Stimulated activated CD8-positive, alpha-beta memory T cell treated with anti-CD3 and anti-CD28 coated beads, Interleukin-7, amount 100 ng/mL, for 24 hours (primary cell): ENCODE measurements around the gene REXO4.
"Not testable (repeated sequence)": the region's sequence is repeated elsewhere in the genome, so short reads cannot be mapped to it uniquely, and the experiment has no call there.

ENCODE experiments used
- DNase-seq: peaks from one replicate; pipeline ENCODE4 v3.0.0-alpha.2; 2020; ENCODE audit warnings: low read depth

Gene REXO4

GRCh38 chr9:133389562-133389961 lies 28.2 kb downstream of the REXO4 start:
- no peak for DNase-seq

DNA sequence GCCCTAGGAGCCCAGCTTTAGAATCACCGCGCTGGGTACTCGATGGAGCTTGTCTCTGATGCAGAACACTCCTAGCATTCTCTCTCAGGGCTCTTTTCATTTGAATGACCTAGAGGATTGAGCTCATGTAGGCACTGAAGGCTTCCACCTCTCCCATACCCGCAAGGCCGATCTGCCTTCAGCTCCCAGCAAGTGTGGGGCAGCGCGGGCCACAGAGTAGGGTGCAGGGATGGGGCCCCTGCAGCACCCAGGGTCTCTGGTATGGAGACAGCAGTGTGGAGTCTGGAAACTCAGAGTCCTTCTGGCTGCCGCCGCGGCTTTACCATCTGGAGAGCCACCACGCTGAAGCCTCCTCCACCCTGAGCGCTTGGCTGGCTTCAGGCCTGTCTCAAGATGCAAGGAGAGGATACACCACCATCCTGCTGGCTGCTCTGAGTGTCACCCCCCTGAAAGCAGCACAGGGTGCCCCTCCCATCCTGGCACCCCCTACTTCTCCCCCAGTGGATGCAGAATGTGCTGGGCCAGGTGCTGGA lies 28.7 kb downstream of the REXO4 start:
- no peak for DNase-seq

DNA sequence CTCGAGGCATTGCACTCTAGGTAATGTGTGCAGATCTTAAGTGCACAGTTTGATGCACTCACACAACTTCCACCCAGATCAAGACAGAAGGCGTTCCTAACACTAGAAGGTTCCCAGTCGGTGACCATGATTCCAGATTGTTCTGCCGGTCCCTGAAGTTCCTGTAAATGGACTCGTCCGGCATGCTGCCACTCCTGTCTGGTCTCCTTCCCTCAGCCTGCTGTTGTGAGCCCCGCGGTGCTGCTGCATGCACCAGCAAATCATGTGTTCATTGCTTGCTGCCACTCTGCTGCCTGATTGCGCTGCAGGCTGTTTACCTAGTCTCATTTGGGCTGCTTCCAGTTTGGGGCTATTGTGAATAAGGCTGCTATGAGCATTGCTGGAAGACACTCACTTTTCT lies 30.1 kb downstream of the REXO4 start:
- no peak for DNase-seq

DNA sequence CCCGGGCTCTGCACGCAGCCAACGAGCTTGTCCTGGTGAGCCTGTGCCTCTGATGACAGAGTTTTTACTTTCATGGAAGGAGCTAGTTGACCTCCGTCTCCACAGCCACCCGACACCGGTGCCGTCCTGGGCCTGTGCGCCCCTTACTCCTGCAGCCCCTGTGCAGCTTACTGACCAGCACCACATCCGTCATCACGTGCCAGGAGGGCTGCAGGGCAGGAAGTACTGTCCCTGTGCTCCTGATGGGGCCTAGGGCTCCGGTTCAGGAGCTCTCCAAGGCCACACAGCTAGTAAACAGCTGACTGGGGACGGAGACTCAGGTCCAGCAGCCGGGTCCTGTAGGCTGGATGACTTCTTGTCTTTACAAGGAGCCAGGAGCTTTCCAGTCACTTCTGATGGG lies 31.5 kb downstream of the REXO4 start:
- no peak for DNase-seq

DNA sequence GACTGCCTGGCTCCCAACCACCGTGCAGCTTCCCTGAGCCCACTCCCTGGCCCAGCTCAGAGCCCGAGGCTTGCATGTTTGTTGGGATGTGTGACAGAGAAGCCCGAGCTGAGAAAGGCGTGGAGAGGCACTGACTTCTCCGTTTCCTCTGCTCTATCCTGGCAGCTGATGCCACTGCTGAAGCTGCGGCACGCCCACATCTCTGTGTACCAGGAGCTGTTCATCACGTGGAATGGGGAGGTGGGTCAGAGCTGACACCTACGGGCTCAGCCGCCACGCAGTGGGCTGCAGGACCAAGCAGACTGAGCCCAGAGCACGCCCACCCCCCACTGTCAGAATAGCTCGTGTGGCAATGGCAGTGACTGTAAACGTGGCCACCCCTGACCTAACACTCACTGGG lies 32.4 kb downstream of the REXO4 start:
- no peak for DNase-seq

DNA sequence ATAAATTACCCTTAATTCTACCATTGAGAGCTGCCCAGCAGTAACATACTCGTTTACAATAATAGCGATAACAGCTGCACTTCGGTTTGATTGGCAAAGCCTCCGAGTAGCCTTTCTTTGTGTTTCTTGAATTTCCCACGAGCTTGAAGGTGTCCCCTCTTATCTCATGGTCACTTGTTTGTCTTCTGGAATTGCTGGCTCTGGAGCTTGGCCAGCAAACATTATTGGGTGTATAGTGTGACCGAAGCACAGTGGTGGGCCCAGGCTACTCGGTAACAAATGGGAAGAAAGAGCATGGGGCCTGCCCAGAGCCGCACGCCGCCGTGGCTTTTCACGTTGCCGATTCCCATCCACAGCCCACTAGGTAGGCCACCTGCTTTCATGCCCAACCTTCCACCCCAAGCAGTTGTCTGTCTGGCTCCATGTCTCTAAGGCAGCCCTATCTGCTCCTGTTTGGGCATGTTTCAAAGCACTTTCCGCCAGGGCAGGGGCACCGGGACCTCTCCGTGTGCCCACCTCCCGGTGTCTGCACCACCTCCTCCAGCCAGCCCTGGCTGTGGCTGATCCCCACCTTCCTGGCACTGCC lies 33.0 kb downstream of the REXO4 start:
- DNase-seq: no peak

GRCh38 chr9:133383438-133383837 lies 34.4 kb downstream of the REXO4 start:
- DNase-seq: no peak

GRCh38 chr9:133382507-133383141 lies 35.2 kb downstream of the REXO4 start:
- no peak for DNase-seq

GRCh38 chr9:133380734-133381133 lies 37.1 kb downstream of the REXO4 start:
- no peak for DNase-seq

DNA sequence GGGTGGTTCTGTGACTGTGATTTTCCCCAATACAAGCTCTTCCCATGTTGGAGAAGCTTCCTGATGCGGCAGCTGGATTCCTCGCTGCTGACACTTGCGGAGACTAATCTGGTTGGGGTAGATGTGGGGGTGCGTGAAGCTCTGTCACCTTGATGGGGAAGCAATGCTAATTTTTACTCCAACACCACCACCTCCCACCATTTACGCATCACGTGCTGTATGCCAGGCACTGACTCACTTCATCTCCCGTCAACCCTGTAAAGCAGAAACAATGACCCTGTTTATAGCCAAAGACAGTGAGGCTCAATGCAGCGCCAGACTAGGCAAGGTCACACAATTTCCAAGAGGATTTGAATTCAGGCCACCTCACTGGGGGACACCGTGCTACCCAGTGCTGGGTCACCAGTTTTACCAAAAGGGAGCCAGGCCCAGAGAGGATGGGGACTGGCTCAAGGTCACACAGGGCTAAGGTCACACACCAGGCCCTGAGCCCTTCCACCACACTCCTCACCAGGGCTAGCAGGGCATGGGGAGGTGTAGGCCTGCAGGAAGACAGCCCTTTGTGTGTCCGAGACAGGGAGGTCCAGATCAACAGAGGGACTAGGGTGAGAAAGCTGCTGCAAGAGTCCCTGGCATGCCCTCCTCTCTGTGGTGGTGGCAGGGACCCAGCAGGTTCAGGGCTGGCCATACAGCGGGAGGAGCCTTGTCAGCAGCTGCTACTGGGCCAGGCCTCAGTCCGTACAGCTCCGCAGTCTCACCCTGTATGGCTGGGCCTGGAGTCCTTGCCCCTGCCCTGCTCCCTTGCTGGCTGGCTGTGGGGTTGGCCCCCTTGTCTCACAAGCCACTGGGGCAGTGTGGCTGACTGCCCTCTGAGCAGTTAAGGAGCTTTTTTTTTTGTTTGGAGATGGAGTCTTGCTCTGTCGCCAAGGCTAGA lies 38.4 kb downstream of the REXO4 start:
- no peak for DNase-seq

DNA sequence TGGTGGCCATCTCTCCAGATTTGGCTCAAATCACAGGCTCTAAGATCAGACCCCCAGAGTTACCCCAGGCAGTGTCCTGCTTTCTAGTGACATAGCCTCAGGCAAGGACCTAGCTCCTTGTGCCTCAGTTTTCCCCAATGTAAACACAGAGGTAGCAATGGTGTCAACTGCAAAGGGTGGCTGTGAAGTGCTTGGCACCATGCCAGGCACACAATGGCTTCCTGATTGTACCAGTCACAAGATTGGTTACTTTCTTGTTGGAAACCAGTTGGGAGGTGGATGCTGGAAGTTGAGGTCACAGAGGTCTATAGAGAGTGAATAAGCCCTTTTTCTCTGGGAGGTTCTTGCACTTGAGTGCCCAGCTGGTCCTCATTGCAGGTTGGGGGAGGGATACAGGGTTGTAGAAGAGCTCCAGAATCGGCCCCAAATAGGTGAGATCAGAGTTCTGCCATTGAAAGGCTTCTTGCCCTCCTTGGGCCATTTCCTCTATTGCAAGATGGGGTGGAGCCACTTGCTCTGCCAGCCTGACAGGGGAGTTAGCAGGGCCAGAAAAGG lies 39.3 kb downstream of the REXO4 start:
- DNase-seq: no peak

DNA sequence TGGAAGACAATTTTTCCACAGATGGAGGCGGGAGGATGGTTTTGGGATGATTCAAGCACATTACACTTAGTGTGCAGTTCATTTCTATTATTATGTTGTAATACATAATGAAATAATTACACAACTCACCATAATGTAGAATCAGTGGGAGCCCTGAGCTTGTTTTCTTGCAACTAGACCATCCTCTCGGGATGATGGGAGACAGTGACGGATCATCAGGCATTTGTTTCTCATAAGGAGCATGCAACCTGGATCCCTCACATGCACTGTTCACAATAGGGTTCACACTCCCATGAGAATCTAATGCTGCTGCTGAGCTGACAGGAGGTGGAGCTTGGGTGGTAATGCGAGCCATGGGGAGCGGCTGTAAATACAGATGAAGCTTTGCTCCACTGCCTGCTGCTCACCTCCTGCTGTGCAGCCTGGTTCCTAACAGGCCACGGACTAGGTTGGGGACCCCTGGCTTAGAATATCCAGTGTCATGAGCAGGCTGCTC lies 40.0 kb downstream of the REXO4 start:
- no peak for DNase-seq

GRCh38 chr9:133377280-133377679 lies 40.5 kb downstream of the REXO4 start:
- DNase-seq: not testable (repeated sequence)

DNA sequence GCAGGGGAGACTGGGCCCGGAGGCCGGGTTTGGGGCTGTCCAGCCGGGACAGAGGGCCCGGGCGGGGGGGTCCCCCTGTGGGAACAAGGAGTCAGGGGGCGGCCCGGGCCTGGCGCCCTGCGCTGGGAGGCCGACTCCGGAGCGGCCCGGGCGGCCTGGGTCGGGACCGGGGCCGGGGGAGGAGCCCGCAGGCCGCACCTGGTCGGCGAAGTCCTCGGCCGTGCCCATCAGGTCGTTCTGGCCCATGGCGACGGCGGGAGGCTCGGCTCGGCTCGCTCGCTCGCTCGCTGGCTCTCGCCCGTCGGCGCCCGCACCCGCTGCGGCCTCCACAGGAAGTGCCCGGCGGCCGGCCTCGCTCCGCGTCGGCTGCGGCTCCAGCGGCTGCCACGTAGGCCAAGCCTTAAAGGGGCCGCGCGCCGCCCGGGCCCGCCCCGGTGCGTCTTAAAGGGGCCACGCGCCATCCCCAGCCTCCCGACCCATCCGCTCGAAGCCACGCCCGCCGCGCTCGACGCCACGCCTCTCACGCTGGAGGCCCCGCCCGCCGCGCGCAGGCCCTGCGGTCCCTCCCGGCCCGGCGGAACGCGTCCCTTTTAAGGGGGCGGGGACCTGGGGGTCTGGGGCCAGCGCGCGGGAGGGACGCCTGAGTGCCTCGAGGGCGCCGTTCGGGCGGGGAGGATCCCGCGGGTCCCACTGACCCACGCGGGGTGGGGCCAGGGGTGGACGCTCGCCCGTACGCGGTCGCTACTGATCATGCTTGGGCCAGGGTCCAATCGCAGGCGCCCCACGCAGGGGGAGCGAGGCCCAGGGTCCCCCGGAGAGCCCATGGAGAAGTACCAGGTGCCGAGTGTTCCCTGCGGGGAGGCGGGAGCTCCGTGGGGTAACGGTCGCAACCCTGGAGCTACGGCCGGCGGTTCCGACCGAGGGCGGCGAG lies 41.8 kb downstream of the REXO4 start, which contains the start of the genes STKLD1 and SURF4:
STKLD1 (plus strand) TSS at position 643 of the 931 bp plus-strand sequence; CDS start at position 751, 108 bp downstream.
SURF4 (minus strand) TSS at position 337 of the 931 bp plus-strand sequence; CDS start at position 246, 91 bp downstream.
- DNase-seq: peak; percentile 90

GRCh38 chr9:133375116-133375723 lies 42.6 kb downstream of the REXO4 start:
- DNase-seq: no peak

DNA sequence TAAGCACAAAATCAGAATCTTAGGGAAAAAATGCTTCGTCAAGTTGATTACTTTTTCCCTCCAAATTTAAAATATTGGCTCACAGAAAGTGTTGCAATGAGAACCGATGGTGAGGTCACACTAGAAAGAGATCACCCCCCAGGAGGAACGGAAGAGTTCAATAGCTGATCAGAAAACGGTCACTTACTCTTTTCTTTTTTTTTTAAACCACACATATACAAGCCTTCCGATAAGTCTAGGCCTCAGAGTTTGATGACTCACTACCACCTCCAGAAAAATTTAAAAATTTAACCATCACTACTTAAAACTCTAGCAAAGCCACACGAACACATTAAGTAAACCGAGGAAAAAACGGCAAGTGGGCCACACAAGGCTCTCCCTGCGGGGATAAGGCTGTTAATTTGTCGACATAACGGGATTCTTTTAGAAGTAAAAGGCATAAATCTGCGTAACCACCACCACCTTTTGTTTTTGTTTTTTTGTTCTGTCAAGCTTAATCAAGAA lies 43.1 kb downstream of the REXO4 start:
- DNase-seq: no peak

- no peak for DNase-seq
Observed at GRCh38 chr9:133372144-133372543, 45.7 kb downstream of the REXO4 start.

- no peak for DNase-seq
Observed at GRCh38 chr9:133371261-133371711, 46.5 kb downstream of the REXO4 start.

DNA sequence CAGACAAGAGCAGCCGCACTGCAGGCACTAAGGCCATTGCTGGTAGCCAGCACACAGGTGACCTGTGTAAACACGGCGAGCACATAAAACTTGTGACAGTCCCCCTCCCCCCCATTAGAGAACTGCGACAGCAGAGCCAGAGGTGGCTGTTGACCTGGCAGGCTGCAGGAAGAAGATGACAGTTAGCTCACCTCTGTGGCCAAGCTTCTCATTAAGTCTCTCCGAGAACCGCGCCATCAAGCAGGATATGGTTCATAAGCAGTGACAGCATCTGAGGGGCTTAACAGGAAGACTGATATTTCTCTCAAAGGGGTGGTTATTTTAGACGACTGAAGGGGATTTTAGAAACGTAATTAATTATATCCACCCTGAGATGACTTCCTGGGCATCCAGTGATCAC lies 47.1 kb downstream of the REXO4 start:
- DNase-seq: no peak

GRCh38 chr9:133369933-133370332 lies 47.9 kb downstream of the REXO4 start:
- DNase-seq: no peak
